PC-9 (cell line): ENCODE measurements around the gene STPG3. TPM values are rescaled to one million over a fixed set of nuclear protein-coding genes. Genes with fewer than 3 reads are reported as not detected.

ENCODE experiments used
- BruUV-seq: library from RNA; stranded (reverse); fragments of 400-500 nt; replicated peaks from 2 replicates; lab custom pipeline; 2021; lab: Mats Ljungman, UMichigan
- CTCF ChIA-PET: fragments of 300-600 bp; sonication (Branson Sonifier 250); formaldehyde crosslinking; loops from one replicate; lab custom pipeline; 2022; ENCODE audit warnings: antibody characterized with exemption; lab: Charles Lee
- POLR2A ChIA-PET: fragments of 300-600 bp; sonication (Branson Sonifier 250); formaldehyde crosslinking; loops from one replicate; lab custom pipeline; 2022; ENCODE audit warnings: antibody characterized with exemption; ENCODE audit not compliant: unreplicated experiment; lab: Charles Lee
- DNase-seq, 2 experiments: peaks; one replicate each; pipeline versions ENCODE4 v3.0.0 to v3.0.0-alpha.2; 2015 to 2022; ENCODE audit warnings: mixed read lengths in 1 of 2
- H2AFZ ChIP-seq: fragments of 200-600 bp; sonication (generic); 2 replicates; pipeline ENCODE4 v1.8.1; 2017; ENCODE audit warnings: antibody characterized with exemption
- H3F3A ChIP-seq: fragments of 200-600 bp; sonication (generic); 2 replicates; pipeline ENCODE4 v1.8.1; 2017; ENCODE audit warnings: antibody characterized with exemption, mild to moderate bottlenecking, low read depth; ENCODE audit not compliant: insufficient read depth
- H3K27ac ChIP-seq: fragments of 200-600 bp; sonication (generic); 2 replicates; pipeline ENCODE4 v1.6.1; 2016; ENCODE audit warnings: mixed run types
- H3K27me3 ChIP-seq: fragments of 200-600 bp; sonication (generic); 2 replicates; pipeline ENCODE4 v1.6.1; 2016; ENCODE audit warnings: low read depth, mixed run types; ENCODE audit not compliant: insufficient read depth
- H3K36me3 ChIP-seq: fragments of 200-600 bp; sonication (generic); 2 replicates; pipeline ENCODE4 v1.6.1; 2016; ENCODE audit warnings: low read depth, mixed run types
- H3K4me1 ChIP-seq: fragments of 200-600 bp; sonication (generic); replicated peaks from 2 replicates; pipeline ENCODE4 v1.6.1; 2016; ENCODE audit warnings: mixed run types; ENCODE audit not compliant: insufficient read depth
- H3K4me2 ChIP-seq: fragments of 200-600 bp; sonication (generic); 2 replicates; pipeline ENCODE4 v1.6.1; 2017; ENCODE audit warnings: mixed run types
- H3K4me3 ChIP-seq: fragments of 200-600 bp; sonication (generic); 2 replicates; pipeline ENCODE4 v1.6.1; 2016; ENCODE audit warnings: mixed run types
- H3K79me2 ChIP-seq: fragments of 200-600 bp; sonication (generic); 2 replicates; pipeline ENCODE4 v1.6.1; 2017; ENCODE audit warnings: low read depth, mixed run types
- H3K9me2 ChIP-seq: fragments of 200-600 bp; sonication (generic); 2 replicates; pipeline ENCODE4 v1.8.1; 2017; ENCODE audit warnings: mild to moderate bottlenecking; ENCODE audit not compliant: insufficient read depth
- H3K9me3 ChIP-seq: fragments of 200-600 bp; sonication (generic); 2 replicates; pipeline ENCODE4 v1.8.1; 2016; ENCODE audit warnings: low read depth; ENCODE audit not compliant: insufficient read depth
- H4K20me1 ChIP-seq: fragments of 200-600 bp; sonication (generic); 2 replicates; pipeline ENCODE4 v1.8.1; 2017; ENCODE audit not compliant: insufficient read depth
- EZH2 ChIP-seq: fragments of 200-600 bp; sonication (generic); IDR thresholded peaks from 2 replicates; pipeline ENCODE4 v1.8.0; 2017; ENCODE audit warnings: antibody characterized with exemption, low read depth
- intact Hi-C: fragments of 100-400 bp; cut with micrococcal nuclease; formaldehyde crosslinking; loops from one replicate; pipeline ENCODE4 v1.10.0; 2022; ENCODE audit not compliant: unreplicated experiment
- total RNA-seq: library from RNA; stranded (reverse); gene quantifications from 2 replicates; pipeline ENCODE4 v1.2.3, GENCODE V29; 2021
- TF ChIP-seq, protein P1 (sequence below): fragments of 200-600 bp; sonication (generic); conservative IDR thresholded peaks from 2 replicates; pipeline ENCODE4 v1.6.1; 2017; ENCODE audit warnings: mixed run types, antibody characterized with exemption, mild to moderate bottlenecking, moderate library complexity

Gene STPG3
- total RNA-seq, 1 experiment from 2014 or later: 0.46 TPM

GRCh38 chr9:137250329-137251193, 525 bp upstream of the STPG3 start:
- ChIA-PET POLR2A (no interaction called here), CTCF (no interaction called here)
- Histone ChIP-seq H3K27me3 (no peaks in the 10 kb centered on the region), H3K9me3 (no peaks in the 10 kb centered on the region), H3K79me2 (peaks cover 3% of the 10 kb centered on the region), H3K27ac (no peak overlapping the region), H3K4me1 (peaks cover 11% of the 10 kb centered on the region), H3F3A (peaks cover 10% of the 10 kb centered on the region; the same call in 1 of the 2 replicates), H3K36me3 (no peaks in the 10 kb centered on the region), H2AFZ (no peak overlapping the region), H3K4me2 (no peak overlapping the region), H3K9me2 (no peaks in the 10 kb centered on the region), H3K4me3 (no peak overlapping the region), H4K20me1 (no peaks in the 10 kb centered on the region)
- intact Hi-C loops: no loop called here
- DNase-seq: no peak
- TF ChIP-seq, protein P1, sequence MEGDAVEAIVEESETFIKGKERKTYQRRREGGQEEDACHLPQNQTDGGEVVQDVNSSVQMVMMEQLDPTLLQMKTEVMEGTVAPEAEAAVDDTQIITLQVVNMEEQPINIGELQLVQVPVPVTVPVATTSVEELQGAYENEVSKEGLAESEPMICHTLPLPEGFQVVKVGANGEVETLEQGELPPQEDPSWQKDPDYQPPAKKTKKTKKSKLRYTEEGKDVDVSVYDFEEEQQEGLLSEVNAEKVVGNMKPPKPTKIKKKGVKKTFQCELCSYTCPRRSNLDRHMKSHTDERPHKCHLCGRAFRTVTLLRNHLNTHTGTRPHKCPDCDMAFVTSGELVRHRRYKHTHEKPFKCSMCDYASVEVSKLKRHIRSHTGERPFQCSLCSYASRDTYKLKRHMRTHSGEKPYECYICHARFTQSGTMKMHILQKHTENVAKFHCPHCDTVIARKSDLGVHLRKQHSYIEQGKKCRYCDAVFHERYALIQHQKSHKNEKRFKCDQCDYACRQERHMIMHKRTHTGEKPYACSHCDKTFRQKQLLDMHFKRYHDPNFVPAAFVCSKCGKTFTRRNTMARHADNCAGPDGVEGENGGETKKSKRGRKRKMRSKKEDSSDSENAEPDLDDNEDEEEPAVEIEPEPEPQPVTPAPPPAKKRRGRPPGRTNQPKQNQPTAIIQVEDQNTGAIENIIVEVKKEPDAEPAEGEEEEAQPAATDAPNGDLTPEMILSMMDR: no peak
- no peak for TF ChIP-seq EZH2
- no TSS peak for BruUV-seq

DNA sequence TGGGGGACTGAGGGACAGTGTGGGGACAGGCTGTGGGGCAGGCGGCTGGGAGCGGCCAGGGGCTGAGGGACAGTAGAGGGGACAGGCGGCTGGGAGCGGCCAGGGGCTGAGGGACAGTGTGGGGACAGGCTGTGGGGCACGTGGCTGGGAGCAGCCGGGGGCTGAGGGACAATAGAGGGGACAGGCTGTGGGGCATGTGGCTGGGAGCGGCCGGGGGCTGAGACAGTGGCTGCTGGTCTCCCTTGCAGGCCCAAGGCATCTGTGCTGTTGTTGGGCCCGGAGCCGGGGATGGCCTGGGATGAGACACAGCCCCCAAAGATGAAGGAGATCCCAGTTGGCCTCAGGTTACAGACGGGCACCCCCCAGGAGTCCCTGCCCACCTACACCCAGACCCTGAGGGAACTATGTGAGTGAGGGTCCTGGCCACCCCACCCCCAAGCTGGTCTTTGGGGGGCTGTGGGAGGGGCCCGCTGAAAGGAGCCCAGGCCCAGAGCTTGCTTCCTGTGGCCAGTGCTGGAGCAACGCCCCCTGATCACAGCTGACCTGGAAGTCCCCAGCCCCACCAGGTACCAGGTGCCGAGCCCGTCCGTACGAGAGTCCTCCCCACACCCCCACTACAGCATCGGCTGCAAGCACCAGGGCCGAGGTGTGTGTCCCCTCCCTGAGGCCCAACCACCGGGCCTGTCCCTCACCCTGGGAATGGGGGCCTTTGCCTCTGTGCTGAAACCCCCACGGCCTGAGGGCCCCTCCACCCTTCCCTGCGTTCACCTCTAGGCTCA, 593 bp downstream of the STPG3 start:
- Histone ChIP-seq H2AFZ (no peak overlapping the region), H3K36me3 (no peaks in the 10 kb centered on the region), H3K27me3 (no peaks in the 10 kb centered on the region), H3K79me2 (peaks cover 14% of the 10 kb centered on the region), H3K4me3 (no peak overlapping the region), H3K4me2 (no peak overlapping the region), H3K9me3 (no peaks in the 10 kb centered on the region), H3F3A (peaks cover 10% of the 10 kb centered on the region; the same call in 1 of the 2 replicates), H4K20me1 (peaks cover 7% of the 10 kb centered on the region; the same call in 1 of the 2 replicates), H3K27ac (no peak overlapping the region), H3K4me1 (peaks cover 19% of the 10 kb centered on the region), H3K9me2 (no peaks in the 10 kb centered on the region)
- ChIA-PET POLR2A (no interaction called here), CTCF (no interaction called here)
- BruUV-seq: no TSS peak
- intact Hi-C loops: no loop called here
- TF ChIP-seq, protein P1: no peak
- no peak for TF ChIP-seq EZH2
- no peak for DNase-seq
